HUES48 (cell line): Measurements from ENCODE around the gene CYP4B1.
"Not testable (repeated sequence)": the region's sequence is repeated elsewhere in the genome, so short reads cannot be mapped to it uniquely, and the experiment has no call there.

Experiments
- H3K27ac ChIP-seq: one replicate; pipeline ENCODE4 v1.7.0; 2013; ENCODE audit warnings: low read depth, low read length, inconsistent platforms
- H3K27me3 ChIP-seq: 2 replicates; pipeline ENCODE4 v1.6.1; 2013; ENCODE audit warnings: mild to moderate bottlenecking, low read length; ENCODE audit not compliant: control insufficient read depth, insufficient read depth
- H3K36me3 ChIP-seq: 2 replicates; pipeline ENCODE4 v1.6.1; 2013; ENCODE audit warnings: low read length; ENCODE audit not compliant: control insufficient read depth, insufficient read depth
- H3K4me1 ChIP-seq: 2 replicates; pipeline ENCODE4 v1.6.1; 2013; ENCODE audit warnings: mild to moderate bottlenecking, low read length; ENCODE audit not compliant: control insufficient read depth, insufficient read depth
- H3K4me3 ChIP-seq: 2 replicates; pipeline ENCODE4 v1.5.1; 2013; ENCODE audit warnings: mild to moderate bottlenecking, low read depth, low read length
- H3K9ac ChIP-seq: 2 replicates; pipeline ENCODE4 v1.6.1; 2013; ENCODE audit warnings: mild to moderate bottlenecking, low read depth, low read length, moderate library complexity
- H3K9me3 ChIP-seq: 2 replicates; pipeline ENCODE4 v1.6.1; 2013; ENCODE audit warnings: low read length; ENCODE audit not compliant: control insufficient read depth, insufficient read depth

CYP4B1 gene

DNA sequence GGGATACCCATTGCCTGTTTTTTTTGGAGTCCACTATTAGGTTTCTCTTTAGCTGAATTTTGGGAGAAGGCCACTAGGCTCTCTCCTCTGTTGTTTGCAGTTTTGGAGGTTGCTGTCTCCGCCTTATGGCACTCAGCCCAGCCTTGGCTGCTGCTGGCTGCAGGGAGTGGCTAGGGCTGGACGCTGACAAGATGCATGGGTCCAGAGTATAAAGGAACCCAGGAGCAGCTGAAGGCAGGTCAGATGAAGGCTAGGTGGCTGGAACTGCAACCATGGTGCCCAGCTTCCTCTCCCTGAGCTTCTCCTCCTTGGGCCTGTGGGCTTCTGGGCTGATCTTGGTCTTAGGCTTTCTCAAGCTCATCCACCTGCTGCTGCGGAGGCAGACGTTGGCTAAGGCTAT is at the start of gene CYP4B1:
CYP4B1 (plus strand) TSS at position 237 of the 400 bp plus-strand sequence; CDS start at position 273, 36 bp downstream.
- Histone ChIP-seq H3K4me1 (no peaks in the 10 kb centered on the region), H3K36me3 (no peaks in the 10 kb centered on the region), H3K4me3 (no peak within 1 kb of the TSS), H3K27me3 (no peaks in the 10 kb centered on the region), H3K27ac (no peak within 1 kb of the TSS), H3K9ac (no peak within 1 kb of the TSS), H3K9me3 (no peaks in the 10 kb centered on the region)

DNA sequence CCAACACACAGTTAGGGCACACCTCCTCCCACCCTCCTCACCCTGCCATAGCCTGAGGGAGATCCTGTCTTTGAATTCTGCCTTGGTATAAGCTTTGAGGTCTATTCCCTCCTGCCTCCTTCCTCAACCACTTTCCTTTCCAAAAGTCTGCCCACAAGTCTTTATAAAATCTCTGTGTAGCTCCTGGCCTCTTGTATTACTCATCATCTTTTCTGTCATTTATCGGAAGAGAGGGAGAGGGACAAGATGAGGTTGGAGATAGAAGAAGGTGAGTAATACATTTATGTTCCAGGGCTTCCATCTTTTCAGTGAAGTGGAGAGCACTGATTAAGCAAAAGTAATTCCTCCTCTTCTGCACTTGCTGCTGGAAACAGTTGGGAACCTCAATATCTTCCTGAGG is 49.4 kb upstream of the CYP4B1 start:
- H3K4me1 ChIP-seq, result peaks cover 2% of the 10 kb centered on the region; the same call in 1 of the 2 replicates
- no peak overlapping the region for H3K9ac ChIP-seq
- no peak overlapping the region for H3K27ac ChIP-seq
- H3K27me3 ChIP-seq, result no peaks in the 10 kb centered on the region
- H3K36me3 ChIP-seq, result no peaks in the 10 kb centered on the region
- H3K4me3 ChIP-seq, result no peak overlapping the region
- no peaks in the 10 kb centered on the region for H3K9me3 ChIP-seq

DNA sequence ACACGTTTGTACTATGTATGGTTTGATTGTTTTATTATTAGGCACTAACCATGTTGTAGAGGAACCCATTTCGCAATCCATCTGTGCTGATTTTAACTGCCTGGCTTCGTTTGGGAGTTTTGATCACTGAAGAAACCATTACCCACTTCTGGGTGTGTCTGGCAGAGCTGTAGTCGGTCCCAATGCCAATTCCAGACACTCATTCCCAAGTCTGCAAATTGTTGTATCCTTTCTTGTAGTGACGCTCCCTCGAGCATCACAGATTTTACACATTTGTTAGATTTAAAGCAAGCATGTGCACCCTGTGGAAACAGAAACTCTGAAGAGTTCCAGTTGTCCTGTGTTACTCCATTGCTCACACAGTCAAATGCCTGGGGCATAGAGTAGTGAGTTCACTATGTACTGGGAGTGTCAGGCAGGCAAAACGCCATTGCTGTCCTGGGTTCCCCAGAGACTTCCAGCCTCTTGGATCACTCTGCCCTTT is 48.9 kb upstream of the CYP4B1 start:
- no peak overlapping the region for H3K27ac ChIP-seq
- peaks cover 2% of the 10 kb centered on the region; the same call in 1 of the 2 replicates for H3K4me1 ChIP-seq
- H3K36me3 ChIP-seq, result no peaks in the 10 kb centered on the region
- no peaks in the 10 kb centered on the region for H3K27me3 ChIP-seq
- H3K9me3 ChIP-seq, result no peaks in the 10 kb centered on the region
- H3K4me3 ChIP-seq, result no peak overlapping the region
- no peak overlapping the region for H3K9ac ChIP-seq

GRCh38 chr1:46753985-46754384 is 44.9 kb upstream of the CYP4B1 start:
- Histone ChIP-seq H3K4me1 (peaks cover 17% of the 10 kb centered on the region), H3K4me3 (no peak overlapping the region), H3K27me3 (no peaks in the 10 kb centered on the region), H3K27ac (no peak overlapping the region), H3K9ac (no peak overlapping the region), H3K9me3 (no peaks in the 10 kb centered on the region), H3K36me3 (no peaks in the 10 kb centered on the region)

DNA sequence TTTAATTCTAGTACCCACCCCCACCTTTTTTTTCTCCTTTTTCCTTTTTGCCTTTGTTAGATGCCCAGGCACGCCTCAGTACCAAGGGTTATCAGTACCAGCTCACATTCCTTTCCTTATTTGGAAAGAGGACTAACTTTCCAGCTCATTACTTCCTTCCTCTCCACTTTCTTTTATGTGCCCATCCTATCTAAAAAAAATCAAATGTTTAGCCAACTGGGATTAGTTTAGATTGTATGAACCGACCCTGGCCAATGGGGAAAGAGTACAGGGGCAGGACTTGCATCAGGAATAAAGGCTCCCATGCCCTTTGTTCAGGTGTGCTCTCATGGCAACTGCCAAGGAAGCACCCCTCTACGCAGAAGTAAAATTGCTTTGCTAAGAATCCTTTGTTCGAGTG is 44.1 kb upstream of the CYP4B1 start:
- not testable (repeated sequence) for H3K36me3 ChIP-seq, H3K27ac ChIP-seq, H3K9ac ChIP-seq, H3K27me3 ChIP-seq, H3K4me3 ChIP-seq, H3K9me3 ChIP-seq
- peaks cover 17% of the 10 kb centered on the region for H3K4me1 ChIP-seq

GRCh38 chr1:46755121-46755520 is 43.7 kb upstream of the CYP4B1 start:
- Histone ChIP-seq H3K9me3 (no peaks in the 10 kb centered on the region), H3K4me3 (no peak overlapping the region), H3K9ac (no peak overlapping the region), H3K4me1 (peaks cover 17% of the 10 kb centered on the region), H3K36me3 (no peaks in the 10 kb centered on the region), H3K27me3 (no peaks in the 10 kb centered on the region), H3K27ac (no peak overlapping the region)

DNA sequence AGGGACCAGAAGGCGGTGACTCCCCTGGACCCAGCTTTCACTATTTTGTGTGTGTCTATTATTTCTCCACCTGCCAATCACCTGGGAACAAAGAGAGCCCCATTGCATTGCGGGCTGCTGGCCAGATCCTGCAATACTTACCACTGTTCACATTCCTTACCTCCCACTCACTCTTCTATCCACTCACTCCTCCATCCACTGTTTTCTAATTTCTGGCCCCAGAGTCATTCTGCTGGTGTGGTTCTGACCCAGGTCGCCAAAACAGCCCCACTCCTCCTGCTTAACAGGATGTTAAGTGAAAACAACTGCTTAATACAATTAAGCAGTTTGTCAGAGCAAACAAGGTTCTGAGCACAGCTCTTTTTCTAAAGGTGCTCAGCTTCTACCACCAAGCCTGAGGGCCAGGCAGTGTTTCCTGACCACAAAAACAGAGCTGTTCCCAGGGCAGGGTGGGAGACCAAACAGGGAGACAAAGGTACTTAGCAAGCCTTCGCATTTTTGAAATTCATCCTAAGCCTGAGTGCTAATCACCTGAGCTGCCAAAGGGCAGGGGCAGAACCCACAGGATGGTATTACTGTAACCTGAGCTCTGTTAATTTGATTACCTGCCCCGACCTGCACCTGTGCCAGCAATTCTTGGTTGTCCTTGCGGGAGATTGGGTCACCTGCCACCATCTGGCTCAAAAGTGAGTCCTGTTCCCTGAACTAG is 41.4 kb upstream of the CYP4B1 start:
- H3K27ac ChIP-seq, result peak overlapping the region; percentile 74
- H3K4me1 ChIP-seq, result peaks cover 17% of the 10 kb centered on the region
- no peak overlapping the region for H3K4me3 ChIP-seq
- no peaks in the 10 kb centered on the region for H3K9me3 ChIP-seq
- no peak overlapping the region for H3K9ac ChIP-seq
- H3K27me3 ChIP-seq, result no peaks in the 10 kb centered on the region
- H3K36me3 ChIP-seq, result no peaks in the 10 kb centered on the region

DNA sequence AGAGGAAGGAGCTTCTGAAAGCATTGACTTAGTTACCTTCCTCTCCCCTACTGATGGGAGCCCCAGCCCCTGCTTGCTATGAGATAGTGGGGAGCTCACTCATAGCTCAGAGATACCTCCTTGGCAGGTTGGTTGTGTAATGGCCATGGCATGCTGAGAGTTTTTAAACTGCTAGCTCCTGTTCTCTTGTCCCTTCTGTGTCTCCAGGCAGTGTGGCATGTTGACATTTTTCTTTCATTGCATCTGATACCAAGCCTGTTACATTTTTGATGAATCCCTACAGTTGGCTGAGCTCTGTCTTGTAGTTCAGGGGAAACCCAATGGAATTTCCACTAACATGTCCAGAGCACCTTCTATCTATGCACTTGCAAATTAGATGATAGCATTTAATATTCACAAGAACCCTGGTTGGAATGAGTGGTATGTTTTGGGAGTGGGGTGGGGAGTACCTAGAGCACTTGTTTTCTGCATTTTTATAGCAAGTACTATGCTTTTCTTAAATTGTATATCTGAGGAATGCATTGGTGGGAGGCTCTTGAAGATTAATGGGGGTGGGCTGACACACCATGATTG is 40.8 kb upstream of the CYP4B1 start:
- H3K9ac ChIP-seq, result no peak overlapping the region
- H3K36me3 ChIP-seq, result no peaks in the 10 kb centered on the region
- H3K27ac ChIP-seq, result peak overlapping the region; percentile 74
- H3K27me3 ChIP-seq, result no peaks in the 10 kb centered on the region
- H3K9me3 ChIP-seq, result no peaks in the 10 kb centered on the region
- H3K4me3 ChIP-seq, result no peak overlapping the region
- H3K4me1 ChIP-seq, result peaks cover 17% of the 10 kb centered on the region

GRCh38 chr1:46760558-46761166 is 38.2 kb upstream of the CYP4B1 start:
- peaks cover 17% of the 10 kb centered on the region for H3K4me1 ChIP-seq
- H3K9me3 ChIP-seq, result no peaks in the 10 kb centered on the region
- H3K9ac ChIP-seq, result no peak overlapping the region
- H3K4me3 ChIP-seq, result no peak overlapping the region
- no peaks in the 10 kb centered on the region for H3K36me3 ChIP-seq
- H3K27me3 ChIP-seq, result no peaks in the 10 kb centered on the region
- H3K27ac ChIP-seq, result no peak overlapping the region

DNA sequence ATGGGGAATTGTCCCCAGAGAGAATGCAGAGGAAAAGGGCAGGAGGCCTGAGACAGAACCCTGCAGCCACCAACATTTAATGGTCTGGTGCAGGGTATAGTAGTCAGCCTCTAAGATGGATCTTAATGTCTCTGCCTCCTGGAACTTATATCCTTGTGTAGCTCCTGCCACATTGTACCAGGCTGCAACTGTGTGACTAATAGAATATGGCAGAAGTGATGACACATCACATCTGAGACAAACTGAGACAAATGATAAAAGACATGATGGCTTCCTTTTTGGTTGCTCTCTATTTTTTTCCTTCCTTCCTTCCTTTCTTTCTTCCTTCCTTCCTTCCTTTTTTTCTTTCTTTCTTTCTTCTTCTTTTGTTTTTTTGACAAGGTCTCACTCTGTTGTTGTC is 37.1 kb upstream of the CYP4B1 start:
- no peak overlapping the region for H3K9ac ChIP-seq
- H3K27me3 ChIP-seq, result no peaks in the 10 kb centered on the region
- no peaks in the 10 kb centered on the region for H3K36me3 ChIP-seq
- peaks cover 17% of the 10 kb centered on the region for H3K4me1 ChIP-seq
- no peaks in the 10 kb centered on the region for H3K9me3 ChIP-seq
- no peak overlapping the region for H3K4me3 ChIP-seq
- H3K27ac ChIP-seq, result no peak overlapping the region

- Histone ChIP-seq H3K36me3 (no peaks in the 10 kb centered on the region), H3K9me3 (peaks cover 13% of the 10 kb centered on the region), H3K27ac (no peak overlapping the region), H3K9ac (no peak overlapping the region), H3K4me1 (no peaks in the 10 kb centered on the region), H3K4me3 (no peak overlapping the region), H3K27me3 (no peaks in the 10 kb centered on the region)
Measured at GRCh38 chr1:46764402-46764801, 34.4 kb upstream of the CYP4B1 start.
